Smooth muscle cell of the brain vasculature (primary cell): ENCODE results near the gene BCAN.
A peak's percentile ranks its signal among the peaks of the same experiment; 100 is the strongest.
"Not testable (repeated sequence)": the region's sequence is repeated elsewhere in the genome, so short reads cannot be mapped to it uniquely, and the experiment has no call there.

ENCODE experiments used
- DNase-seq: peaks from one replicate; pipeline ENCODE4 v3.0.0-alpha.2; 2012; ENCODE audit warnings: low read depth, low spot score

Gene BCAN

GRCh38 chr1:156618853-156619581, 22.9 kb upstream of the BCAN start, which contains the start of gene HAPLN2:
Gene HAPLN2 (plus strand): TSS chr1:156619415. CDS start chr1:156623491, 4,076 bp downstream.
- DNase-seq: no peak

- DNase-seq: no peak
These were observed 22.3 kb upstream of the BCAN start for GRCh38 chr1:156619582-156619955.

- DNase-seq: no peak
These were observed 19.2 kb upstream of the BCAN start for GRCh38 chr1:156622581-156623297.

GRCh38 chr1:156623946-156624813, 17.7 kb upstream of the BCAN start:
- DNase-seq: no peak

- DNase-seq: no peak
These were observed 17.0 kb upstream of the BCAN start for GRCh38 chr1:156624814-156625435.

GRCh38 chr1:156625436-156626078, 16.4 kb upstream of the BCAN start:
- DNase-seq: no peak

- no peak for DNase-seq
These were observed 15.9 kb upstream of the BCAN start for GRCh38 chr1:156626079-156626438.

- peak; percentile 12 for DNase-seq
These were observed 14.5 kb upstream of the BCAN start for GRCh38 chr1:156627313-156627880.

GRCh38 chr1:156629823-156630449, 12.0 kb upstream of the BCAN start:
- no peak for DNase-seq

- not testable (repeated sequence) for DNase-seq
These were observed 10.8 kb upstream of the BCAN start for GRCh38 chr1:156631152-156631551.

GRCh38 chr1:156632355-156632754, 9.6 kb upstream of the BCAN start:
- no peak for DNase-seq

GRCh38 chr1:156638189-156638985, 3.5 kb upstream of the BCAN start:
- no peak for DNase-seq

GRCh38 chr1:156639601-156640101, 2.3 kb upstream of the BCAN start:
- no peak for DNase-seq

- no peak for DNase-seq
These were observed 843 bp upstream of the BCAN start for GRCh38 chr1:156640842-156641706.

- no peak for DNase-seq
These were observed 540 bp downstream of the BCAN start for GRCh38 chr1:156642265-156643048.

GRCh38 chr1:156643049-156643777, 1.3 kb downstream of the BCAN start:
- no peak for DNase-seq

- DNase-seq: no peak
These were observed 1.8 kb downstream of the BCAN start for GRCh38 chr1:156643778-156644092.
